ENCODE data around the gene ZFHX3. TPM values are rescaled to one million over a fixed set of nuclear protein-coding genes. Genes with fewer than 3 reads are reported as not detected.

The ZFHX3 gene
- total and polyA plus RNA-seq, 2 donors (not counting 1 experiment from before 2014, with no cell fraction given): 0.54 to 6.6 TPM

DNA sequence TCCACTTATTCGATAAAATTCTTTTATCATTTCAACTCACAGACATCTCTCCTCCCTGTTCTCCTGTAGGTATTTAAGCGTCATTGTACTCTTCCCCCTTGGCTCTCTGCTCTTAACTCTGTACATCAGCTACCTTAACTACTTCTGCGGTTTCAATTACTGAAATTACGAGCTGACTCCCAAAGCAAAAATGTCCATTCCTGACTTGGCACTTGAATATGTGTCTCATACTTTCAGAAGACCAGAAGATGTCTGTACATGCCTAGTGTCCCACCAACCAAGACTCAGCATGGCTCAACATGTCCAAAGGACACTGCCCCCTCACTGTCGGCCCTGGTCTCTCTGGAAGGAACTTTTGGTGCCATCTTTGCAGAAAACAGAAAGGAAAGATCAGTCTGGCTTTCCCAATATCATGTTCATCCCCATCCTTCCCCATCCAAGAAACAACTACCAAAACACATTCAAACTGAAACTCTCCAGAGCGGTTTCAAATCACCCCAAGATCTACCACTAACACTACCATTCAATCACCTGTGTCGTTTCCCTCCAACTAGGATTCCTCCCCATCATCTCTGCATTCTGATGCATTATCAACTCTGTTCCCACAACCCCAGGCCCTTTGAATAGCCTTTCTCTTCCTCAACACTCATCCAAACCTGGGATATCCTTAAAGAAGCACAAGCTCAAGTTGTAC, 74.9 kb downstream of the ZFHX3 start:
- intact Hi-C loops (cut with micrococcal nuclease): no loop called here
- H3K79me2 ChIP-seq (ENCODE audit: control insufficient read depth, insufficient read depth, low read length): no peaks in the 10 kb centered on the region
- no peak for ATAC-seq (ENCODE audit: low read depth)

DNA sequence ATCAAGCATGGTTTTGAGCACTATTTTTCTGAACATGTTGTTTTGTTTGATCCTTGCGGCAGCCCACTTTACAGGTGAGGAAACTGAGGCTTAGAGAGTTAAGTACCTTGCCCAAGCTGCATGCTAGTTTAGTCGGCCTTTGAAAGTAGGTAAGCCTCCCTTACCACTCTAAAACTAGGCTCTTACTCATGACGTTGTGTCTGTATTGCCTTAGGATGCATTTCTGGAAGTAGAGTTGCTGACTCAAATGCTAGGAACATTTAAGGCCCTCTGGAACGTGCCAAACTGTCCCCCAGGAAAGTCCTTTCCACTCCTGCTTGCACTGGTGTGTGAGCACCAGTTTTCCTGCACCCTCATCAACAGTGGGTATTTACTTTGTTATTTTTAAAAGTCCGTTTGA, 76.6 kb downstream of the ZFHX3 start:
- no peaks in the 10 kb centered on the region for H3K27me3 Mint-ChIP-seq
- H3K27ac Mint-ChIP-seq: no peak overlapping the region
- Histone ChIP-seq H2AFZ (ENCODE audit: insufficient read depth, low read depth, low read length, poor library complexity, severe bottlenecking) (no peak overlapping the region), H3K4me1 (ENCODE audit: control insufficient read depth in 2 of 2, insufficient read depth in 2 of 2, low read length in 2 of 2) (no peaks in the 10 kb centered on the region), H3K27ac (ENCODE audit: low read length in 2 of 2) (no peak overlapping the region), H3K9ac (ENCODE audit: low read length) (no peak overlapping the region), H3K79me2 (ENCODE audit: control insufficient read depth, insufficient read depth, low read length) (no peaks in the 10 kb centered on the region), H3K36me3 (replicated peaks in 1 of 2; ENCODE audit: control extremely low read depth in 1 of 2, control insufficient read depth in 1 of 2, extremely low read depth in 1 of 2, insufficient read depth in 2 of 2, low read length in 1 of 2) (no peaks in the 10 kb centered on the region), H3K27me3 (replicated peaks in 1 of 4; ENCODE audit: control extremely low read depth in 1 of 4, control insufficient read depth in 3 of 4, insufficient read depth in 4 of 4, low read length in 3 of 4) (no peaks in the 10 kb centered on the region), H4K20me1 (ENCODE audit: control insufficient read depth, insufficient read depth, low read length, poor library complexity, severe bottlenecking) (no peaks in the 10 kb centered on the region), H3K4me2 (replicated peaks; ENCODE audit: low read depth, low read length, poor library complexity, severe bottlenecking) (no peak overlapping the region), H3K9me3 (ENCODE audit: control extremely low read depth in 1 of 3, control insufficient read depth in 2 of 3, insufficient read depth in 1 of 3, low read length in 2 of 3) (no peaks in the 10 kb centered on the region), H3K4me3 (ENCODE audit: control extremely low read depth in 1 of 5, extremely low read depth in 1 of 5, insufficient read depth in 1 of 5, low read depth in 2 of 5, low read length in 4 of 5) (no peak overlapping the region)
- ChIA-PET POLR2A (no interaction called here), CTCF (no interaction called here)
- DNase-seq: no peak
- WGBS (ENCODE audit: insufficient coverage): no CpG with 5 or more reads among the region's 5 CpGs
- no peaks in the 10 kb centered on the region for H3K4me1 Mint-ChIP-seq
- H3K9me3 Mint-ChIP-seq (ENCODE audit: insufficient read depth): no peaks in the 10 kb centered on the region
- TF ChIP-seq, protein P1, sequence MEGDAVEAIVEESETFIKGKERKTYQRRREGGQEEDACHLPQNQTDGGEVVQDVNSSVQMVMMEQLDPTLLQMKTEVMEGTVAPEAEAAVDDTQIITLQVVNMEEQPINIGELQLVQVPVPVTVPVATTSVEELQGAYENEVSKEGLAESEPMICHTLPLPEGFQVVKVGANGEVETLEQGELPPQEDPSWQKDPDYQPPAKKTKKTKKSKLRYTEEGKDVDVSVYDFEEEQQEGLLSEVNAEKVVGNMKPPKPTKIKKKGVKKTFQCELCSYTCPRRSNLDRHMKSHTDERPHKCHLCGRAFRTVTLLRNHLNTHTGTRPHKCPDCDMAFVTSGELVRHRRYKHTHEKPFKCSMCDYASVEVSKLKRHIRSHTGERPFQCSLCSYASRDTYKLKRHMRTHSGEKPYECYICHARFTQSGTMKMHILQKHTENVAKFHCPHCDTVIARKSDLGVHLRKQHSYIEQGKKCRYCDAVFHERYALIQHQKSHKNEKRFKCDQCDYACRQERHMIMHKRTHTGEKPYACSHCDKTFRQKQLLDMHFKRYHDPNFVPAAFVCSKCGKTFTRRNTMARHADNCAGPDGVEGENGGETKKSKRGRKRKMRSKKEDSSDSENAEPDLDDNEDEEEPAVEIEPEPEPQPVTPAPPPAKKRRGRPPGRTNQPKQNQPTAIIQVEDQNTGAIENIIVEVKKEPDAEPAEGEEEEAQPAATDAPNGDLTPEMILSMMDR (IDR thresholded peaks at IDR 0.05): no peak
- TF ChIP-seq EZH2 (IDR thresholded peaks at IDR 0.05; ENCODE audit: borderline replicate concordance, insufficient read depth, low read depth, low read length, poor library complexity, severe bottlenecking): no peak
- H3K4me3 Mint-ChIP-seq: no peak overlapping the region
- intact Hi-C loops (cut with micrococcal nuclease): no loop called here
- no peak for ATAC-seq (ENCODE audit: low read depth)

More for the DNA sequence above, 74.9 kb downstream of the ZFHX3 start:
- Histone ChIP-seq H3K4me2 (replicated peaks; ENCODE audit: low read depth, low read length, poor library complexity, severe bottlenecking) (no peak overlapping the region), H3K27ac (ENCODE audit: low read length in 2 of 2) (no peak overlapping the region), H3K27me3 (replicated peaks in 1 of 4; ENCODE audit: control extremely low read depth in 1 of 4, control insufficient read depth in 3 of 4, insufficient read depth in 4 of 4, low read length in 3 of 4) (no peaks in the 10 kb centered on the region), H3K4me3 (ENCODE audit: control extremely low read depth in 1 of 5, extremely low read depth in 1 of 5, insufficient read depth in 1 of 5, low read depth in 2 of 5, low read length in 4 of 5) (no peak overlapping the region), H3K4me1 (ENCODE audit: control insufficient read depth in 2 of 2, insufficient read depth in 2 of 2, low read length in 2 of 2) (no peaks in the 10 kb centered on the region), H3K9ac (ENCODE audit: low read length) (no peak overlapping the region), H3K9me3 (ENCODE audit: control extremely low read depth in 1 of 3, control insufficient read depth in 2 of 3, insufficient read depth in 1 of 3, low read length in 2 of 3) (no peaks in the 10 kb centered on the region), H4K20me1 (ENCODE audit: control insufficient read depth, insufficient read depth, low read length, poor library complexity, severe bottlenecking) (no peaks in the 10 kb centered on the region), H3K36me3 (replicated peaks in 1 of 2; ENCODE audit: control extremely low read depth in 1 of 2, control insufficient read depth in 1 of 2, extremely low read depth in 1 of 2, insufficient read depth in 2 of 2, low read length in 1 of 2) (no peaks in the 10 kb centered on the region), H2AFZ (ENCODE audit: insufficient read depth, low read depth, low read length, poor library complexity, severe bottlenecking) (no peak overlapping the region)
- DNase-seq: no peak
- Mint-ChIP-seq H3K4me3 (no peak overlapping the region), H3K4me1 (peaks cover 3% of the 10 kb centered on the region), H3K27me3 (no peaks in the 10 kb centered on the region), H3K27ac (no peak overlapping the region), H3K9me3 (ENCODE audit: insufficient read depth) (no peaks in the 10 kb centered on the region)
- WGBS (ENCODE audit: insufficient coverage): 96% methylated on average over 7 of the region's 7 CpGs
- TF ChIP-seq, protein P1 (IDR thresholded peaks at IDR 0.05): no peak
- no peak for TF ChIP-seq EZH2 (IDR thresholded peaks at IDR 0.05; ENCODE audit: borderline replicate concordance, insufficient read depth, low read depth, low read length, poor library complexity, severe bottlenecking)
- ChIA-PET CTCF (no interaction called here), POLR2A (no interaction called here)

Measured in B cell (primary cell).